Breast epithelium (tissue), 4 donors: ENCODE results near the gene SLC38A10. TPM values are rescaled to one million over a fixed set of nuclear protein-coding genes. Genes with fewer than 3 reads are reported as not detected.

Experiments used
- DNase-seq, 2 donors: peaks; one replicate each; pipeline ENCODE4 v3.0.0-alpha.2; 2019; ENCODE audit warnings: low spot score in 2 of 2
- H3K27ac ChIP-seq, 2 donors: fragments of 200-600 bp; sonication (generic) in 1 of 2; one replicate each; pipeline ENCODE4 v1.5.1; 2016 to 2019; ENCODE audit warnings: mild to moderate bottlenecking in 1 of 2
- H3K27me3 ChIP-seq, 2 donors: fragments of 200-600 bp; sonication (generic) in 1 of 2; one replicate each; pipeline versions ENCODE4 v1.5.1 to v1.6.0; 2017 to 2019; ENCODE audit warnings: control low read depth in 1 of 2, mild to moderate bottlenecking in 1 of 2
- H3K36me3 ChIP-seq: fragments of 200-600 bp; one replicate; pipeline ENCODE4 v1.5.1; 2019
- H3K4me1 ChIP-seq, 2 donors: fragments of 200-600 bp; sonication (generic); one replicate each; pipeline ENCODE4 v1.5.1; 2016 to 2019; ENCODE audit warnings: control low read depth in 1 of 2
- H3K4me3 ChIP-seq, 3 donors: fragments of 200-600 bp; sonication (generic); 1 replicate in 2 of 3; 2 replicates in 1 of 3; pipeline ENCODE4 v1.5.1; 2016 to 2019; ENCODE audit warnings: mild to moderate bottlenecking in 3 of 3, moderate library complexity in 2 of 3
- H3K9me3 ChIP-seq, 2 donors: fragments of 200-600 bp; sonication (generic) in 1 of 2; one replicate each; pipeline ENCODE4 v1.5.1; 2016 to 2019; ENCODE audit warnings: control low read depth in 1 of 2
- CTCF ChIP-seq, 3 donors: fragments of 450-650 bp; IDR thresholded peaks; one replicate each; pipeline ENCODE4 v1.5.1; 2016 to 2017; ENCODE audit warnings: antibody characterized with exemption in 3 of 3, mild to moderate bottlenecking in 3 of 3, moderate library complexity in 3 of 3
- POLR2A ChIP-seq: fragments of 450-650 bp; IDR thresholded peaks from one replicate; pipeline ENCODE4 v1.6.1; 2016; ENCODE audit warnings: antibody characterized with exemption, mild to moderate bottlenecking, moderate library complexity
- POLR2AphosphoS5 ChIP-seq, 3 donors: sonication (generic); formaldehyde crosslinking; IDR thresholded peaks; one replicate each; pipeline ENCODE4 v1.6.1; 2017; ENCODE audit warnings: antibody characterized with exemption in 3 of 3
- intact Hi-C: fragments of 100-400 bp; cut with DNase I; formaldehyde crosslinking; loops from one replicate; pipeline ENCODE4 v1.15.1; 2023; ENCODE audit warnings: low total_unique reads
- total RNA-seq, 3 donors: library from RNA; depleted of rRNA; stranded (reverse); fragments of >200 nt; gene quantifications; one replicate each; pipeline ENCODE4 v1.1.0, GENCODE V29; 2016

SLC38A10 gene
- total RNA-seq, 3 donors from 2014 or later = 52.4 to 104 (median 85.2) TPM

- Histone ChIP-seq H3K27ac (no peak overlapping the region), H3K27me3 (no peaks in the 10 kb centered on the region), H3K36me3 (no peaks in the 10 kb centered on the region), H3K4me3 (no peak overlapping the region), H3K9me3 (no peaks in the 10 kb centered on the region), H3K4me1 (no peaks in the 10 kb centered on the region)
- intact Hi-C loops = loop anchor here (10.0 kb wide), 1 partner anchor 335 kb away; no protein-coding TSS in a partner anchor
- DNase-seq = no peak
- no peak for TF ChIP-seq CTCF (IDR thresholded peaks at IDR 0.05)
- TF ChIP-seq POLR2AphosphoS5 (IDR thresholded peaks at IDR 0.05) = no peak
- no peak for TF ChIP-seq POLR2A
Observed at GRCh38 chr17:81270279-81270678, 24.8 kb downstream of the SLC38A10 start.

GRCh38 chr17:81267390-81268067 lies 27.6 kb downstream of the SLC38A10 start:
- TF ChIP-seq POLR2A (no peak), POLR2AphosphoS5 (IDR thresholded peaks at IDR 0.05) (no peak), CTCF (IDR thresholded peaks at IDR 0.05) (no peak)
- no peaks in the 10 kb centered on the region for H3K36me3 ChIP-seq
- no peaks in the 10 kb centered on the region for H3K9me3 ChIP-seq
- no peak overlapping the region for H3K27ac ChIP-seq
- intact Hi-C loops = no loop called here
- H3K4me1 ChIP-seq = no peaks in the 10 kb centered on the region
- no peak for DNase-seq
- H3K27me3 ChIP-seq = no peaks in the 10 kb centered on the region
- no peak overlapping the region for H3K4me3 ChIP-seq

GRCh38 chr17:81265576-81265975 lies 29.5 kb downstream of the SLC38A10 start:
- no peaks in the 10 kb centered on the region for H3K36me3 ChIP-seq
- intact Hi-C loops = no loop called here

GRCh38 chr17:81264640-81265039 lies 30.5 kb downstream of the SLC38A10 start:
- Histone ChIP-seq H3K4me3 (no peak overlapping the region), H3K27me3 (no peaks in the 10 kb centered on the region), H3K36me3 (no peaks in the 10 kb centered on the region), H3K4me1 (no peaks in the 10 kb centered on the region), H3K9me3 (no peaks in the 10 kb centered on the region), H3K27ac (no peak overlapping the region)
- intact Hi-C loops = no loop called here
- no peak for TF ChIP-seq POLR2A
- no peak for TF ChIP-seq POLR2AphosphoS5 (IDR thresholded peaks at IDR 0.05)
- TF ChIP-seq CTCF (IDR thresholded peaks at IDR 0.05) = no peak
- DNase-seq = no peak

More at GRCh38 chr17:81265576-81265975, 29.5 kb downstream of the SLC38A10 start:
- no peak for DNase-seq
- Histone ChIP-seq H3K4me1 (no peaks in the 10 kb centered on the region), H3K4me3 (no peak overlapping the region), H3K27ac (no peak overlapping the region), H3K9me3 (no peaks in the 10 kb centered on the region), H3K27me3 (no peaks in the 10 kb centered on the region)
- no peak for TF ChIP-seq CTCF (IDR thresholded peaks at IDR 0.05)

GRCh38 chr17:81263371-81264181 lies 31.5 kb downstream of the SLC38A10 start:
- Histone ChIP-seq H3K4me1 (no peaks in the 10 kb centered on the region), H3K4me3 (no peak overlapping the region), H3K9me3 (no peaks in the 10 kb centered on the region), H3K36me3 (no peaks in the 10 kb centered on the region), H3K27me3 (no peaks in the 10 kb centered on the region), H3K27ac (no peak overlapping the region)
- TF ChIP-seq POLR2AphosphoS5 (IDR thresholded peaks at IDR 0.05) = no peak
- no peak for TF ChIP-seq POLR2A
- no peak for TF ChIP-seq CTCF (IDR thresholded peaks at IDR 0.05)
- no peak for DNase-seq
- intact Hi-C loops = no loop called here
